Sigmoid colon (tissue), 4 donors: Measurements from ENCODE around the gene ANKRD45.

Experiments
- CTCF ChIP-seq, 4 experiments: fragments of 450-650 bp in 3 of 4; fragments of 200-600 bp in 1 of 4; IDR thresholded peaks; one replicate each; pipeline ENCODE4 v1.5.1; 2016 to 2019; ENCODE audit warnings: antibody characterized with exemption in 4 of 4, mild to moderate bottlenecking in 3 of 4, moderate library complexity in 2 of 4
- POLR2A ChIP-seq, 2 donors: fragments of 450-650 bp; IDR thresholded peaks; one replicate each; pipeline ENCODE4 v1.6.1; 2016; ENCODE audit warnings: antibody characterized with exemption in 2 of 2, mild to moderate bottlenecking in 2 of 2, moderate library complexity in 2 of 2
- POLR2AphosphoS5 ChIP-seq, 4 donors: sonication (generic); formaldehyde crosslinking; IDR thresholded peaks; one replicate each; pipeline ENCODE4 v1.6.1; 2017; ENCODE audit warnings: antibody characterized with exemption in 4 of 4

DNA sequence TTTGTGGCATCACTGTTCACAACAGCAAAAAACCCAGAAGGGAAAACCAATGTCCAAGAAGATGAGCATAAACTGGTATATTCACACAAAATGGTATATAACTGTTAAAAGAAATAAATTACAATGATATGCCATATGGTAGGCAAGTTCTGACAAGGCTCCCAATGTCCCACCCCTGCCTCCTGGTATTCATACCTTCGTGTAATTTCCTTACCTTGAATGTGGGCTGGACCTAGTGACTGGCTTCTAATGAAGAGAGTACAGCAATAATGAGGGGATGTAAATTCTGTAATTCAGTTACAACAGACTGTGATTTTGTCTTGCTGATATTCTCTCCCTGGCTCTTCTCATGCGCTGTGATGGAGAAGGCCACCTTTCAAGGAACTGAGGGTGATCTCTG lies 9.3 kb downstream of the ANKRD45 start:
- TF ChIP-seq CTCF (IDR thresholded peaks at IDR 0.05) (no peak), POLR2AphosphoS5 (IDR thresholded peaks at IDR 0.05) (no peak), POLR2A (IDR thresholded peaks at IDR 0.05) (no peak)
